Ishikawa (cell line): Measurements from ENCODE around the gene AKT1S1.

ENCODE experiments used
- CEBPB ChIP-seq: IDR thresholded peaks from 2 replicates; pipeline ENCODE4 v1.6.1; 2012
- CREB1 ChIP-seq: IDR thresholded peaks from 2 replicates; pipeline ENCODE4 v1.6.1; 2012; ENCODE audit warnings: low read depth
- EGR1 ChIP-seq: IDR thresholded peaks from 2 replicates; pipeline ENCODE4 v1.6.1; 2012
- EP300 ChIP-seq: IDR thresholded peaks from 2 replicates; pipeline ENCODE4 v1.6.1; 2012; ENCODE audit warnings: borderline replicate concordance
- NFIC ChIP-seq: IDR thresholded peaks from 2 replicates; pipeline ENCODE4 v1.6.1; 2012
- RAD21 ChIP-seq: IDR thresholded peaks from 2 replicates; pipeline ENCODE4 v1.6.1; 2012; ENCODE audit warnings: low read depth
- TAF1 ChIP-seq: IDR thresholded peaks from 2 replicates; pipeline ENCODE4 v1.6.1; 2012; ENCODE audit warnings: low read depth, mild to moderate bottlenecking
- TCF12 ChIP-seq: IDR thresholded peaks from 2 replicates; pipeline ENCODE4 v1.6.1; 2012; ENCODE audit warnings: low read depth
- YY1 ChIP-seq: IDR thresholded peaks from 2 replicates; pipeline ENCODE4 v1.6.1; 2012; ENCODE audit warnings: low read depth
- ZBTB7A ChIP-seq: IDR thresholded peaks from 2 replicates; pipeline ENCODE4 v1.6.1; 2012; ENCODE audit warnings: low read depth
- TF ChIP-seq, protein P1 (sequence below): IDR thresholded peaks from 2 replicates; pipeline ENCODE4 v1.6.1; 2012; ENCODE audit warnings: low read depth, mild to moderate bottlenecking
- TF ChIP-seq, protein P2 (sequence below): IDR thresholded peaks from 2 replicates; pipeline ENCODE4 v1.6.1; 2012

DNA sequence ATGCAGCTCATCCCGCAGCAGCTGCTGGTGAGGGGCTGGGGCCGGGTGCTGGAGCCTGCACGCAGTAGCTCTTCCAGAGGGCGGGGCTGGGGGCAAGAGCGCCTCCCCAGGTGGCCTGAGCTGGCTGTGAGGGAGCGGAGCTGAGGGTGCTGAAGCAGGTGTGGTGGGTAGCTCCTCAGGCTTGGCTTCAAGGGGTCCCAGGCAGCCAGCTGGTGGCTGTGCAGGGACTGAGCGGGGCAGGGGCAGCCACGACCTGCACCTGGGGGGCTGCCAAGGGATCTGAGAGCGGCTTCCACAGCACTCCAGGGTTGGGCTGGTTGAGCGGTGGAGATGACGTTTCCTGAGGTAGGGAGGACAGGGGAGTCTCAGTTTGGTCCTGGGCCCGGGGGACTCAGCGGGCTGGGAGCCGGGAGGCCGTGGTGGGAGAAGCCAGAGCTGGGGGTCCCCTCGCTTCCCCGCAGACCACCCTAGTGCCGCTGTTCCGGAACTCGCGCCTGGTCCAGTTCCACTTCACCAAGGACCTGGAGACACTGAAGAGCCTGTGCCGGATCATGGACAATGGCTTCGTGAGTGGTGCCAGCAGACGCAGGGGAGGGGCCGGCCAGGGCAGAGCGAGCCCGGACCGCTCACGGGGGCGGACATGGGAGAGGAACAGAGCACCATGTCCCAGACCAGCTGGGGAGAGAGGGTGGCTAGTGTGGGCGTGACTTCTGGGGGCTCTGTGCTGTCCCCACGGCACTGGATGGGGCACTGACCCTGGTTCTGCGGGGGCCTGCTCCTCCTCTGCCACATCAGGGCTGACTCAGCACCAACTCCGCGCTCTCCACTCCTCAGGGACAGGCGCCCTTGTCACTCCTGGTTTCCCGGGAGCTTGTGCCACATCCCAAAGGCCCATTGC is 18.8 kb downstream of the AKT1S1 start:
- TF ChIP-seq, protein P1, sequence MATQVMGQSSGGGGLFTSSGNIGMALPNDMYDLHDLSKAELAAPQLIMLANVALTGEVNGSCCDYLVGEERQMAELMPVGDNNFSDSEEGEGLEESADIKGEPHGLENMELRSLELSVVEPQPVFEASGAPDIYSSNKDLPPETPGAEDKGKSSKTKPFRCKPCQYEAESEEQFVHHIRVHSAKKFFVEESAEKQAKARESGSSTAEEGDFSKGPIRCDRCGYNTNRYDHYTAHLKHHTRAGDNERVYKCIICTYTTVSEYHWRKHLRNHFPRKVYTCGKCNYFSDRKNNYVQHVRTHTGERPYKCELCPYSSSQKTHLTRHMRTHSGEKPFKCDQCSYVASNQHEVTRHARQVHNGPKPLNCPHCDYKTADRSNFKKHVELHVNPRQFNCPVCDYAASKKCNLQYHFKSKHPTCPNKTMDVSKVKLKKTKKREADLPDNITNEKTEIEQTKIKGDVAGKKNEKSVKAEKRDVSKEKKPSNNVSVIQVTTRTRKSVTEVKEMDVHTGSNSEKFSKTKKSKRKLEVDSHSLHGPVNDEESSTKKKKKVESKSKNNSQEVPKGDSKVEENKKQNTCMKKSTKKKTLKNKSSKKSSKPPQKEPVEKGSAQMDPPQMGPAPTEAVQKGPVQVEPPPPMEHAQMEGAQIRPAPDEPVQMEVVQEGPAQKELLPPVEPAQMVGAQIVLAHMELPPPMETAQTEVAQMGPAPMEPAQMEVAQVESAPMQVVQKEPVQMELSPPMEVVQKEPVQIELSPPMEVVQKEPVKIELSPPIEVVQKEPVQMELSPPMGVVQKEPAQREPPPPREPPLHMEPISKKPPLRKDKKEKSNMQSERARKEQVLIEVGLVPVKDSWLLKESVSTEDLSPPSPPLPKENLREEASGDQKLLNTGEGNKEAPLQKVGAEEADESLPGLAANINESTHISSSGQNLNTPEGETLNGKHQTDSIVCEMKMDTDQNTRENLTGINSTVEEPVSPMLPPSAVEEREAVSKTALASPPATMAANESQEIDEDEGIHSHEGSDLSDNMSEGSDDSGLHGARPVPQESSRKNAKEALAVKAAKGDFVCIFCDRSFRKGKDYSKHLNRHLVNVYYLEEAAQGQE = no peak
- TF ChIP-seq YY1 (no peak), EP300 (no peak), TAF1 (no peak), TCF12 (no peak), ZBTB7A (no peak), CREB1 (no peak), NFIC (no peak), RAD21 (no peak), CEBPB (no peak), EGR1 (no peak)
- TF ChIP-seq, protein P2, sequence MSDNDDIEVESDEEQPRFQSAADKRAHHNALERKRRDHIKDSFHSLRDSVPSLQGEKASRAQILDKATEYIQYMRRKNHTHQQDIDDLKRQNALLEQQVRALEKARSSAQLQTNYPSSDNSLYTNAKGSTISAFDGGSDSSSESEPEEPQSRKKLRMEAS = no peak
